Kidney glomerular epithelial cell (primary cell): ENCODE results near the gene S100A10.
A peak's percentile ranks its signal among the peaks of the same experiment; 100 is the strongest.

Experiments used
- DNase-seq: peaks from one replicate; lab custom pipeline; 2025; lab: John Stamatoyannopoulos, UW

S100A10 gene

DNA sequence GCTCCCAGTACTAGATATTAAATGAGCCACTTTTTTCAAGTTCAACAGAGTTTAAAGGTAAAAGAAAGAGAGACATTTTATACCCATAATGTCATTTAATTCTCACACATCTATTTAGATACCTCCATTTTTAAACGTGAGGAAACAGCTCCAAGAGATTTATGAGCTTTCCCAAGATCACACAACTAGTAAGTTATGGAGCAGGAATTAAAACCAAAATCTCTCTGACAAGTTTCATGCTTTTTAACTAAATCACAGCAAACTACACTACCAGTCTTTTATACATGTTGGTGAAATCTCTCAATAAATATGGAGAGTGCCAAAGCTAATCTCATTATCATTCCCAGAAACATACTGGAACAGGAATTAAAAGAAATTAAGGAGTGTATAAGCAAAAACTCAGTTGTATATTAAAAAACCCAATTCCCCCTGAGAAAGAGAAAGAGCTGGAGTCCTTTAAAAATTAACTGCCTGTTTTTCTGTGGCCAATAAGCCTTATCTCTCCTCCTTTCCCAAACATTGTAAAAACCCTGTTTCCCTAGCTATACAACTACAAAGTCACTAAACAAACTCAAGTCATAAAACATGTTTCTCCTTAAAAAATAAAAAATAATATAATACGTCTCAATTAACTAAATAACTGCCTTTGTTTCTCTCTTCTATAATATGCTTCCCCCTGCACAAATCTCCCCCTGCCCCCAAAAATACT, 57.6 kb downstream of the S100A10 start:
- no peak for DNase-seq

DNA sequence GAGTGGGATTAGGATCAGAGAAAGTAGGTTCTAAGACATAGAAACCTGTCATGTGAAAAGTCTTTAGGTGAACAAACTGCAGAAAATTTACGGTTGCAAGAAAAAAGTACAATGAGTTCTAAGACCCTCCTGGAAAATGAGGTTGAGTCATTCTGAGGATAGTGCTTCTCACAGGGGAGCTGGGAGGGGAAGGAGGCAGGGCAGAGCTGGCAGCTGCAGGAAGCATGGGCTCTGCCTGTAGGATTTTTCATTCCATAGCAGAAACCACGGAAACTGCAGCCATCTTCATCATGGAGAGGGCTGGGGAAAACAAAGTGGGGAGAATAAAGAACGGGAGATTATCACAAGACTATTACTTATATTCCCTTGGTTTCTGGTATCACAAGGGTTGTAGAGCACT, 58.5 kb downstream of the S100A10 start:
- peak; percentile 15 for DNase-seq

DNA sequence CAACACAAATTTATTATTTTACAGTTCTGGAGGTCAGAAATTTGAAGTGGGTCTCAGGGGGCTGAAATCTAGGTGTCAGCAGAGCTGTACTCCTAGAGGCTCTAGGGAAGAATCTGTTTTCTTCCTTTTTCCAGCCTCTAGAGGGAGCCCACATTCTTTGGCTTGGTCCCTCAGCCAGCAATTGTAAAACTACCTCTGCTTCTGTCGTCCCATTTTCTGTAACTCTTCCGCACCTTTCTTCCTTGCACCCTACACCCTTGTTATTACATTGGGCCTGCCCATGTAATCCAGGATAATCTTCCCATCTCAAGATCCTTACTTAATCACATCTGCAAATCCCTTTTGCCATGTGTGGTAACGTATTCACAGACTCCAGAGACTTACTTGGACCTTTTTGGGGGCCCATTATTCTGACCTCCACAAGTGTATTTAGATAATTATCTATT, 59.6 kb downstream of the S100A10 start:
- peak; percentile 73 for DNase-seq
